Testis (tissue), 2 donors: Measurements from ENCODE around the gene MYLK.

Experiments used
- CTCF ChIP-seq, 3 experiments: fragments of 450-650 bp in 2 of 3; fragments of 200-600 bp in 1 of 3; sonication (generic) in 1 of 3; IDR thresholded peaks; one replicate each; pipeline ENCODE4 v1.5.1; 2016 to 2019; ENCODE audit warnings: antibody characterized with exemption in 3 of 3, mild to moderate bottlenecking in 2 of 3, moderate library complexity in 1 of 3
- POLR2A ChIP-seq: fragments of 450-650 bp; IDR thresholded peaks from one replicate; pipeline ENCODE4 v1.6.1; 2017; ENCODE audit warnings: antibody characterized with exemption, mild to moderate bottlenecking, moderate library complexity

GRCh38 chr3:123767564-123768292, 116.4 kb downstream of the MYLK start:
- TF ChIP-seq CTCF (IDR thresholded peaks at IDR 0.05) (no peak), POLR2A (no peak)
